Measurements from ENCODE around the gene SULT1A1.
A peak's percentile ranks its signal among the peaks of the same experiment; 100 is the strongest.
"Not testable (repeated sequence)": the region's sequence is repeated elsewhere in the genome, so short reads cannot be mapped to it uniquely, and the experiment has no call there.

SULT1A1 gene

GRCh38 chr16:28609631-28610594, at the start of gene SULT1A1:
Gene SULT1A1, minus strand, starts transcription at chr16:28610044. Its CDS starts 1,189 bp downstream, at chr16:28608855.
- no peak for DNase-seq (ENCODE audit: low read depth in 3 of 3)

GRCh38 chr16:28639959-28640358, 30.1 kb upstream of the SULT1A1 start:
- not testable (repeated sequence) for DNase-seq (ENCODE audit: low read depth in 3 of 3)

GRCh38 chr16:28638359-28638758, 28.5 kb upstream of the SULT1A1 start:
- DNase-seq (ENCODE audit: low read depth in 3 of 3) = not testable (repeated sequence)

- not testable (repeated sequence) for DNase-seq (ENCODE audit: low read depth in 3 of 3)
These were observed 27.9 kb upstream of the SULT1A1 start, which contains the start of gene NPIPB8 for GRCh38 chr16:28637765-28638164. Gene NPIPB8, plus strand, starts transcription at chr16:28638065. Its CDS starts 296 bp downstream, at chr16:28638361.

GRCh38 chr16:28636093-28636823, 26.4 kb upstream of the SULT1A1 start:
- DNase-seq (ENCODE audit: low read depth in 3 of 3) = not testable (repeated sequence)

- not testable (repeated sequence) for DNase-seq (ENCODE audit: low read depth in 3 of 3)
These were observed 21.1 kb upstream of the SULT1A1 start for GRCh38 chr16:28630905-28631304.

- DNase-seq (ENCODE audit: low read depth in 3 of 3) = peak; percentile 35 to 76 (median 48)
These were observed 13.4 kb upstream of the SULT1A1 start for GRCh38 chr16:28623172-28623711.

GRCh38 chr16:28622532-28623171, 12.8 kb upstream of the SULT1A1 start:
- not testable (repeated sequence) for DNase-seq (ENCODE audit: low read depth in 3 of 3)

- no peak for DNase-seq (ENCODE audit: low read depth in 3 of 3)
These were observed 11.8 kb upstream of the SULT1A1 start for GRCh38 chr16:28621481-28622155.

GRCh38 chr16:28620316-28620715, 10.5 kb upstream of the SULT1A1 start:
- not testable (repeated sequence) for DNase-seq (ENCODE audit: low read depth in 3 of 3)

- no peak for DNase-seq (ENCODE audit: low read depth in 3 of 3)
These were observed 8.0 kb upstream of the SULT1A1 start for GRCh38 chr16:28617874-28618273.

- no peak for DNase-seq (ENCODE audit: low read depth in 3 of 3)
These were observed 6.8 kb upstream of the SULT1A1 start for GRCh38 chr16:28616636-28617035.

- DNase-seq (ENCODE audit: low read depth in 3 of 3) = not testable (repeated sequence)
These were observed 6.4 kb upstream of the SULT1A1 start for GRCh38 chr16:28616224-28616577.

GRCh38 chr16:28615486-28616223, 5.8 kb upstream of the SULT1A1 start:
- DNase-seq (ENCODE audit: low read depth in 3 of 3) = peak in 1 of 3 experiments; percentile 26

GRCh38 chr16:28614561-28614960, 4.7 kb upstream of the SULT1A1 start:
- DNase-seq (ENCODE audit: low read depth in 3 of 3) = not testable (repeated sequence)

- not testable (repeated sequence) for DNase-seq (ENCODE audit: low read depth in 3 of 3)
These were observed 4.1 kb upstream of the SULT1A1 start for GRCh38 chr16:28613912-28614311.

- not testable (repeated sequence) for DNase-seq (ENCODE audit: low read depth in 3 of 3)
These were observed 2.8 kb upstream of the SULT1A1 start for GRCh38 chr16:28612359-28613280.

GRCh38 chr16:28610595-28611191, 849 bp upstream of the SULT1A1 start:
- no peak for DNase-seq (ENCODE audit: low read depth in 3 of 3)

All from stimulated activated CD4-positive, alpha-beta T cell treated with anti-CD3 and anti-CD28 coated beads, TNF-alpha, amount 100 ng/mL, for 24 hours (primary cell).